ENCODE measurements around the gene MXI1. TPM values are rescaled to one million over a fixed set of nuclear protein-coding genes. Genes with fewer than 3 reads are reported as not detected.

Gene MXI1
- total and polyA plus RNA-seq, 4 donors: 9.6 to 52.0 (median 14.2) TPM

DNA sequence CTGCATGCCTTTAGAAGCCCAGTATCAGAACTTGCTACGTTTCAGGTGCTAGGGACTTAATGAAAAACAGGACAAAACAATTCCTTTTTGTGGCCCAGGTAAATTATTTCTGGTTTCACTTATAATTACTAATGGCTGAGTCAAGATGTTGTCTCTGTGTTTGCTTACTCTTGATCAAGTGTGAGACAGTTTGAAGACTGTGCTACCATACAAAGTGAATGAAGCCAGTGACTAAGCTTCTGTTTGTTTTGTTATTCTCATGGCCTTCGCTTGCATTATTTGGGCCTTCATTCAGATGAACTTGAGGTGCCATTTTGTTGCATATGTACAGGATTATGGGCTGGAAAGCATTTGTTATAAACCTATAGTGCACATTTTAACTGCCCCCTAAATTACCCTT is 79.4 kb downstream of the MXI1 start:
- Histone ChIP-seq H3K27me3 (ENCODE audit: control insufficient read depth in 4 of 4, insufficient read depth in 4 of 4, low read length in 3 of 4) (no peaks in the 10 kb centered on the region), H3K9ac (ENCODE audit: low read depth in 1 of 2, low read length in 2 of 2) (no peak overlapping the region), H3K27ac (ENCODE audit: low read depth in 1 of 2, low read length in 2 of 2) (no peak overlapping the region), H3K4me1 (ENCODE audit: control insufficient read depth in 4 of 4, insufficient read depth in 4 of 4, low read length in 3 of 4) (no peaks in the 10 kb centered on the region), H3K4me3 (ENCODE audit: low read depth in 1 of 3, low read length in 3 of 3) (no peak overlapping the region), H3K9me3 (ENCODE audit: control insufficient read depth in 4 of 4, low read length in 3 of 4) (no peaks in the 10 kb centered on the region), H3K36me3 (ENCODE audit: control insufficient read depth in 4 of 4, insufficient read depth in 3 of 4, low read depth in 1 of 4, low read length in 3 of 4) (peaks cover 6 to 34% (median 26%) of the 10 kb centered on the region in 4 donors)
- 97% methylated on average over 2 of the region's 2 CpGs for WGBS
- no peak for DNase-seq (ENCODE audit: low spot score)
- no peak for TF ChIP-seq SP1 (IDR thresholded peaks at IDR 0.05)
- no peak for TF ChIP-seq RAD21 (IDR thresholded peaks at IDR 0.05)
- no peak for TF ChIP-seq JUND (IDR thresholded peaks at IDR 0.05)
- TF ChIP-seq, protein P1, sequence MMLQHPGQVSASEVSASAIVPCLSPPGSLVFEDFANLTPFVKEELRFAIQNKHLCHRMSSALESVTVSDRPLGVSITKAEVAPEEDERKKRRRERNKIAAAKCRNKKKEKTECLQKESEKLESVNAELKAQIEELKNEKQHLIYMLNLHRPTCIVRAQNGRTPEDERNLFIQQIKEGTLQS (IDR thresholded peaks at IDR 0.05): no peak
- TF ChIP-seq, protein P2, sequence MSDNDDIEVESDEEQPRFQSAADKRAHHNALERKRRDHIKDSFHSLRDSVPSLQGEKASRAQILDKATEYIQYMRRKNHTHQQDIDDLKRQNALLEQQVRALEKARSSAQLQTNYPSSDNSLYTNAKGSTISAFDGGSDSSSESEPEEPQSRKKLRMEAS (IDR thresholded peaks at IDR 0.05): no peak
- no peak for TF ChIP-seq FOXA2 (IDR thresholded peaks at IDR 0.05)
- TF ChIP-seq REST (IDR thresholded peaks at IDR 0.05): no peak
- TF ChIP-seq GABPA (IDR thresholded peaks at IDR 0.05 in 1 of 2, conservative IDR thresholded peaks at IDR 0.05 in 1 of 2): no peak
- TF ChIP-seq EGR1 (IDR thresholded peaks at IDR 0.05; ENCODE audit: low read depth in 2 of 2): no peak
- no peak for TF ChIP-seq HNF4G (IDR thresholded peaks at IDR 0.05)
- TF ChIP-seq RXRA (IDR thresholded peaks at IDR 0.05): no peak
- no peak for TF ChIP-seq FOXA1 (IDR thresholded peaks at IDR 0.05)
- no peak for TF ChIP-seq ZBTB33 (IDR thresholded peaks at IDR 0.05)
- no peak for TF ChIP-seq NR2F2 (IDR thresholded peaks at IDR 0.05)
- TF ChIP-seq HNF4A (conservative IDR thresholded peaks at IDR 0.05): no peak
- no peak for TF ChIP-seq CTCF (IDR thresholded peaks at IDR 0.05; ENCODE audit: low read depth, low read length, missing input control)
- TF ChIP-seq YY1 (IDR thresholded peaks at IDR 0.05): no peak
- TF ChIP-seq TAF1 (conservative IDR thresholded peaks at IDR 0.05): no peak
